Gastrocnemius medialis (tissue), 4 donors: Measurements from ENCODE around the gene SCRT2.

Source experiments
- CTCF ChIP-seq, 5 experiments: fragments of 450-650 bp in 3 of 5; fragments of 200-600 bp in 2 of 5; sonication (generic) in 2 of 5; IDR thresholded peaks in 4 of 5; conservative IDR thresholded peaks in 1 of 5; 1 replicate in 4 of 5; 2 replicates in 1 of 5; pipeline ENCODE4 v1.5.1; 2016 to 2019; ENCODE audit warnings: antibody characterized with exemption in 5 of 5, mild to moderate bottlenecking in 3 of 5, moderate library complexity in 3 of 5
- POLR2A ChIP-seq, 2 donors: fragments of 450-650 bp; IDR thresholded peaks; one replicate each; pipeline ENCODE4 v1.6.1; 2017; ENCODE audit warnings: antibody characterized with exemption in 2 of 2, mild to moderate bottlenecking in 2 of 2, moderate library complexity in 2 of 2

GRCh38 chr20:646868-647233 lies 28.8 kb downstream of the SCRT2 start:
- no peak for TF ChIP-seq CTCF (IDR thresholded peaks at IDR 0.05 in 4 of 5, conservative IDR thresholded peaks at IDR 0.05 in 1 of 5)
- no peak for TF ChIP-seq POLR2A (IDR thresholded peaks at IDR 0.05)
